Neural crest cell (in vitro differentiated cells): ENCODE results near the gene ACAD11. TPM values are rescaled to one million over a fixed set of nuclear protein-coding genes. Genes with fewer than 3 reads are reported as not detected.

Experiments
- DNase-seq: peaks from one replicate; pipeline ENCODE4 v3.0.0; 2021; ENCODE audit warnings: low read depth, mixed read lengths, low spot score
- H3K27ac Mint-ChIP-seq: one replicate; pipeline ENCODE4 v1.8.0; 2021; ENCODE audit warnings: mild to moderate bottlenecking, mixed read lengths; ENCODE audit not compliant: unreplicated experiment
- H3K27me3 Mint-ChIP-seq: 2 replicates; pipeline ENCODE4 v1.8.0; 2021; ENCODE audit warnings: low read depth, mild to moderate bottlenecking, mixed read lengths
- H3K36me3 Mint-ChIP-seq: 2 replicates; pipeline ENCODE4 v1.8.0; 2021; ENCODE audit warnings: low read depth, mild to moderate bottlenecking, mixed read lengths
- H3K4me1 Mint-ChIP-seq: 2 replicates; pipeline ENCODE4 v1.8.0; 2021; ENCODE audit warnings: mixed read lengths
- H3K4me3 Mint-ChIP-seq: one replicate; pipeline ENCODE4 v1.8.0; 2021; ENCODE audit warnings: mild to moderate bottlenecking, mixed read lengths
- H3K9me3 Mint-ChIP-seq: 2 replicates; pipeline ENCODE4 v1.8.0; 2021; ENCODE audit warnings: mixed read lengths
- total RNA-seq: library from RNA; stranded (reverse); gene quantifications from 2 replicates; pipeline ENCODE4 v1.2.1, GENCODE V29; 2021
- TF ChIP-seq, protein P1 (sequence below): fragments of 200-600 bp; sonication (generic); conservative IDR thresholded peaks from 2 replicates; pipeline ENCODE4 v1.5.0; 2021; ENCODE audit warnings: antibody characterized with exemption, mild to moderate bottlenecking

ACAD11 gene
- total RNA-seq, 1 donor from 2014 or later, result 16.7 TPM

DNA sequence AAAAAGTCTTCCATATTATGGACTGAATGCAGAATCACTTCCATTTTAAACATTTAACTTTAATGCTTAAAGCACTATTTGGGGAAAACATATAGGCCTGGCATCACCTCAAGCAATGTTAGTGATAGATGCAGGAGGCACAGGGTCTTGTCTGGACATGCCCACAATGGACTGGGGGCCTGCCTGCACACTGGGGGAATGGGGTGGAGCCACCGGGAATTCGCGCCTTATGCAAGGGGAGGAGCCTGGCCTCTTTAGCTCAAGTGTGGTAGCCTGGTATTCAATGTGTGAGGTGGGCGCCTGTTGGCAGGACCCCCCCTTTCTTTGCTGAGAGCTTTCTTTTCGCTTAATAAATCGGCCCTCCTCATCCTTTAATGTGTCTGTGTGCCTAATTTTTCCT lies 32.7 kb downstream of the ACAD11 start:
- Mint-ChIP-seq H3K4me1 (no peaks in the 10 kb centered on the region), H3K27me3 (no peaks in the 10 kb centered on the region), H3K27ac (no peak overlapping the region), H3K4me3 (no peak overlapping the region), H3K36me3 (no peaks in the 10 kb centered on the region), H3K9me3 (no peaks in the 10 kb centered on the region)
- DNase-seq, result no peak
- TF ChIP-seq, protein P1, sequence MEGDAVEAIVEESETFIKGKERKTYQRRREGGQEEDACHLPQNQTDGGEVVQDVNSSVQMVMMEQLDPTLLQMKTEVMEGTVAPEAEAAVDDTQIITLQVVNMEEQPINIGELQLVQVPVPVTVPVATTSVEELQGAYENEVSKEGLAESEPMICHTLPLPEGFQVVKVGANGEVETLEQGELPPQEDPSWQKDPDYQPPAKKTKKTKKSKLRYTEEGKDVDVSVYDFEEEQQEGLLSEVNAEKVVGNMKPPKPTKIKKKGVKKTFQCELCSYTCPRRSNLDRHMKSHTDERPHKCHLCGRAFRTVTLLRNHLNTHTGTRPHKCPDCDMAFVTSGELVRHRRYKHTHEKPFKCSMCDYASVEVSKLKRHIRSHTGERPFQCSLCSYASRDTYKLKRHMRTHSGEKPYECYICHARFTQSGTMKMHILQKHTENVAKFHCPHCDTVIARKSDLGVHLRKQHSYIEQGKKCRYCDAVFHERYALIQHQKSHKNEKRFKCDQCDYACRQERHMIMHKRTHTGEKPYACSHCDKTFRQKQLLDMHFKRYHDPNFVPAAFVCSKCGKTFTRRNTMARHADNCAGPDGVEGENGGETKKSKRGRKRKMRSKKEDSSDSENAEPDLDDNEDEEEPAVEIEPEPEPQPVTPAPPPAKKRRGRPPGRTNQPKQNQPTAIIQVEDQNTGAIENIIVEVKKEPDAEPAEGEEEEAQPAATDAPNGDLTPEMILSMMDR, result no peak

DNA sequence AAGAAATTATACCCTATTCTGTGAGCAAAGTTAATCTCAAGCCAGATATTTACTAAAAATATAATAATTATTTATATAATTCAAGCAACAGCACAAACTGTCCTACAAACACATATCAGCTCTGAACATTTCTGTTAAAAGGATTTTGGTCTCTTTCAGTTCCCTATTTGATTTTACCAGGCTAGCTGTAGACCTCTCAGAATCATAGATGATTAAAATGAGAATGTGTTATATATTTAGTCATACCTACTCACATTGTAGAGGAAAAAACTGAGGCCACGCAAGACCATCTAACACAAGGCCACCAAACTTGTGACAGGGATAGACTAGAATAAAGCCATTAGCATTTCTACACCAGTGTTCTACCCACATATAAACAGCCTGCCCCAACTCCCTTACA lies 34.0 kb downstream of the ACAD11 start:
- Mint-ChIP-seq H3K27ac (no peak overlapping the region), H3K4me1 (no peaks in the 10 kb centered on the region), H3K27me3 (no peaks in the 10 kb centered on the region), H3K36me3 (peaks cover 4% of the 10 kb centered on the region), H3K4me3 (no peak overlapping the region), H3K9me3 (no peaks in the 10 kb centered on the region)
- TF ChIP-seq, protein P1, result no peak
- DNase-seq, result no peak

DNA sequence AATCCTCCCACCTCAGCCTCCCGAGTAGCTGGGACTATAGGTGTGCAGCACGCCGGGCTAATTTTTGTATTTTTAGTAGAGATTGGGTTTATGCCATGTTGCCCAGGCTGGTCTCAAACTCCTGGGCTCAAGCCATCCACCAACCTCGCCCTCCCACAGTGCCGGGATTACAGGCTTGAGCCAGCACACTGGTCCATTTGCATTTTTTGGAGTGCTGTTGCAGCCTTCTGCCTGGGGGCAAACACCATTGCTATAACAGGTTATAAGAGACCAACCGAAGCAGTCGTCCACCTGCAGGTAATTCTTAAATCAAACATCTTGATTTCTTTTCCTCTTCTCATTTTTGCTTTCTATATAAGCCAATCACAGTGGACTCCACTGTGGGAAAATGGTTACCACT lies 34.8 kb downstream of the ACAD11 start:
- TF ChIP-seq, protein P1, result no peak
- peaks cover 4% of the 10 kb centered on the region for H3K36me3 Mint-ChIP-seq
- no peaks in the 10 kb centered on the region for H3K4me1 Mint-ChIP-seq
- H3K27me3 Mint-ChIP-seq, result no peaks in the 10 kb centered on the region
- DNase-seq, result no peak
- no peak overlapping the region for H3K4me3 Mint-ChIP-seq
- H3K27ac Mint-ChIP-seq, result no peak overlapping the region
- H3K9me3 Mint-ChIP-seq, result no peaks in the 10 kb centered on the region

DNA sequence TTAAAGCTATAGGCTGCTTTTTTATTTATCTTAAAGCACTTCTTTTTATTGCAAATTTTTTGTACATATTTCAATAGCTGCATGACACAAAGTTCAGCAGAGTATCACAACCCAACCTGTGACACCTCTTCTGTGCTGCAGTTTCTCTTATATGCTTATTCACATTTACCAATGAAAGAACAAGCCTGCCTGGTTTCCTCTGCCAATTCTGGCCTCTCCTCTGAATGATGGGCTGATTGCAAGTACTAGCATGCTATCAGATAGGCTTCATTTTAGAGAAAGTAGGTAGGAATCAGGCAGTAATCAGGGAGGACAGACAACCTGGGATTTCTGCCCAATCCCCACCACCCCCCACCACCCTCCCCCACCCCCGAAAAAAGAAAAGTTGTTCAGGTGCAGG lies 36.0 kb downstream of the ACAD11 start:
- Mint-ChIP-seq H3K27me3 (no peaks in the 10 kb centered on the region), H3K27ac (no peak overlapping the region), H3K9me3 (no peaks in the 10 kb centered on the region), H3K4me1 (no peaks in the 10 kb centered on the region), H3K36me3 (peaks cover 4% of the 10 kb centered on the region), H3K4me3 (no peak overlapping the region)
- TF ChIP-seq, protein P1, result no peak
- DNase-seq, result no peak

DNA sequence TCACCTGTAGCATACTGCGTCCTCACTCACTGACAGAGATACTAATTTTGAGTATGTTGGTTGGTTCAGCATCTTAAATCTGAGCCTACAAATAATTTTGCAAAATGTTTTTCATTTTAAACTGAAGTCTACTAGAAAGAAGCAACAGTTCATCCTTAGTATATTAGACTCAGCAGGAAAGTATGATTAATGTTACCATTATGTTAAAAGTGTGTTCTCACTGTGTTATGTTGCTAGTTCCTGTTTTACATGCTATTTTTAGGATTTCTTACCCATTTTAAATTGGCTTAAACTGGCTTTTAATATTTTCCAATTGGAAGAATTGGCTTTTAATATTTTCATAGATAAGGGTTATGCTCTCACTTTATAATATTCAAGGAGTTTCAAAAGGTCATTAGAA lies 36.8 kb downstream of the ACAD11 start:
- Mint-ChIP-seq H3K9me3 (no peaks in the 10 kb centered on the region), H3K4me3 (no peak overlapping the region), H3K36me3 (peaks cover 5% of the 10 kb centered on the region), H3K27ac (no peak overlapping the region), H3K4me1 (no peaks in the 10 kb centered on the region), H3K27me3 (no peaks in the 10 kb centered on the region)
- TF ChIP-seq, protein P1, result no peak
- no peak for DNase-seq

DNA sequence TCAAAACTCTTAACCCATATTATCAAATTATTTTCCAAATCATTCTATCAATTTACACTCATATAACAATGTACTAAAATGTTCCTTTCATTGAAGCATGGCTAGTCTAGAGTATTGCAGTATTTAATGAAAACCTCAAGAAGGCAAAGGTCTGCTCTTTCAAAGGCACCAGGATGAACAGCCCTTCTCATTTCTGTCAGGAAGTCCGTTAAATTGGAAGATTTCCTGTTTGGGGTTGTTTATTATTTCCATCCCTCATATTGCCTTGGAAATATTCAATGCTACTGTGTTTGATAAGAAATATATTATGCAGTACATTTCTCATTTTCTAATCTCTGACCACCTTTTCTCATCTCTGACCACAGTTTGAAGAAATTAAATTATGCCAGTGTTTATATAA lies 37.5 kb downstream of the ACAD11 start:
- TF ChIP-seq, protein P1, result no peak

More for the DNA sequence above, 37.5 kb downstream of the ACAD11 start:
- Mint-ChIP-seq H3K27me3 (no peaks in the 10 kb centered on the region), H3K27ac (no peak overlapping the region), H3K9me3 (peaks cover 3% of the 10 kb centered on the region), H3K4me1 (no peaks in the 10 kb centered on the region), H3K4me3 (no peak overlapping the region), H3K36me3 (peaks cover 11% of the 10 kb centered on the region)
- DNase-seq, result no peak
